ENCODE data around the gene MBOAT2. TPM values are rescaled to one million over a fixed set of nuclear protein-coding genes. Genes with fewer than 3 reads are reported as not detected.

The MBOAT2 gene
- total and polyA plus RNA-seq, 2 experiments from 2014 or later: 15.9 to 22.7 TPM

DNA sequence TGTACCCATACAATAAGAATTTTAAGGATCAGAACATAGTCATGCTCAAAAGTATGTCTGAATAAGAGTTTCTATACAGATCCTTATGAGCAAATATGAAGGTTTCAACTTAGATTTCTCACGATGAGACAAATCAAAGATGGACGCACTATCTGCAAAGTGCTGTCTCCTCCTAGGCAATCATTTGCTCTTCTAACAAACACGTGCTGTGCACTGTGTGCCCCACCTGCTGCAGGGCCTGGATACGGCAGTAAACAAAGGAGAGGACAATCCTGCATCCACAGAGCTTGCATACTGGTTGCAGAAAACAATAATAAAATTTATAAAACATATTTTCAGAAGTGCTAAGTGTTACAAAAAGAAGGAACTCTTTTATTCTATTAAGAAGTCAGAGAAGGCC, 126.2 kb downstream of the MBOAT2 start:
- Histone ChIP-seq H3K4me2 (no peak overlapping the region), H3K27ac (ENCODE audit: low read depth) (no peak overlapping the region), H3F3A (replicated peaks; ENCODE audit: low read depth) (no peaks in the 10 kb centered on the region), H3K36me3 (ENCODE audit: insufficient read depth) (no peaks in the 10 kb centered on the region), H3K79me2 (replicated peaks; ENCODE audit: insufficient read depth) (no peaks in the 10 kb centered on the region), H3K27me3 (ENCODE audit: insufficient read depth) (no peaks in the 10 kb centered on the region), H3K4me3 (no peak overlapping the region), H3K4me1 (ENCODE audit: insufficient read depth) (no peaks in the 10 kb centered on the region), H3K9me2 (ENCODE audit: insufficient read depth) (no peaks in the 10 kb centered on the region), H2AFZ (no peak overlapping the region), H4K20me1 (replicated peaks; ENCODE audit: insufficient read depth) (no peaks in the 10 kb centered on the region)
- Mint-ChIP-seq H3K36me3 (ENCODE audit: low read depth) (no peaks in the 10 kb centered on the region; the same call in 2 of the 3 replicates), H3K4me1 (peaks cover 6% of the 10 kb centered on the region), H3K27me3 (ENCODE audit: insufficient read depth, low read depth, poor library complexity) (peaks cover 2% of the 10 kb centered on the region), H3K4me3 (no peak overlapping the region; the same call in 2 of the 3 replicates), H3K27ac (no peak overlapping the region), H3K9me3 (no peaks in the 10 kb centered on the region)
- ATAC-seq: no peak
- no peak for DNase-seq (ENCODE audit: low spot score)
- TF ChIP-seq POLR2AphosphoS5 (IDR thresholded peaks at IDR 0.05; ENCODE audit: low read depth): no peak
- TF ChIP-seq, protein P1, sequence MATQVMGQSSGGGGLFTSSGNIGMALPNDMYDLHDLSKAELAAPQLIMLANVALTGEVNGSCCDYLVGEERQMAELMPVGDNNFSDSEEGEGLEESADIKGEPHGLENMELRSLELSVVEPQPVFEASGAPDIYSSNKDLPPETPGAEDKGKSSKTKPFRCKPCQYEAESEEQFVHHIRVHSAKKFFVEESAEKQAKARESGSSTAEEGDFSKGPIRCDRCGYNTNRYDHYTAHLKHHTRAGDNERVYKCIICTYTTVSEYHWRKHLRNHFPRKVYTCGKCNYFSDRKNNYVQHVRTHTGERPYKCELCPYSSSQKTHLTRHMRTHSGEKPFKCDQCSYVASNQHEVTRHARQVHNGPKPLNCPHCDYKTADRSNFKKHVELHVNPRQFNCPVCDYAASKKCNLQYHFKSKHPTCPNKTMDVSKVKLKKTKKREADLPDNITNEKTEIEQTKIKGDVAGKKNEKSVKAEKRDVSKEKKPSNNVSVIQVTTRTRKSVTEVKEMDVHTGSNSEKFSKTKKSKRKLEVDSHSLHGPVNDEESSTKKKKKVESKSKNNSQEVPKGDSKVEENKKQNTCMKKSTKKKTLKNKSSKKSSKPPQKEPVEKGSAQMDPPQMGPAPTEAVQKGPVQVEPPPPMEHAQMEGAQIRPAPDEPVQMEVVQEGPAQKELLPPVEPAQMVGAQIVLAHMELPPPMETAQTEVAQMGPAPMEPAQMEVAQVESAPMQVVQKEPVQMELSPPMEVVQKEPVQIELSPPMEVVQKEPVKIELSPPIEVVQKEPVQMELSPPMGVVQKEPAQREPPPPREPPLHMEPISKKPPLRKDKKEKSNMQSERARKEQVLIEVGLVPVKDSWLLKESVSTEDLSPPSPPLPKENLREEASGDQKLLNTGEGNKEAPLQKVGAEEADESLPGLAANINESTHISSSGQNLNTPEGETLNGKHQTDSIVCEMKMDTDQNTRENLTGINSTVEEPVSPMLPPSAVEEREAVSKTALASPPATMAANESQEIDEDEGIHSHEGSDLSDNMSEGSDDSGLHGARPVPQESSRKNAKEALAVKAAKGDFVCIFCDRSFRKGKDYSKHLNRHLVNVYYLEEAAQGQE (IDR thresholded peaks at IDR 0.05; ENCODE audit: unreplicated experiment): no peak
- no peak for TF ChIP-seq ZNF114 (CRISPR knock-in tag; IDR thresholded peaks at IDR 0.05)
- no peak for TF ChIP-seq ZNF331 (CRISPR knock-in tag; IDR thresholded peaks at IDR 0.05; ENCODE audit: low read depth)
- TF ChIP-seq, protein P2, sequence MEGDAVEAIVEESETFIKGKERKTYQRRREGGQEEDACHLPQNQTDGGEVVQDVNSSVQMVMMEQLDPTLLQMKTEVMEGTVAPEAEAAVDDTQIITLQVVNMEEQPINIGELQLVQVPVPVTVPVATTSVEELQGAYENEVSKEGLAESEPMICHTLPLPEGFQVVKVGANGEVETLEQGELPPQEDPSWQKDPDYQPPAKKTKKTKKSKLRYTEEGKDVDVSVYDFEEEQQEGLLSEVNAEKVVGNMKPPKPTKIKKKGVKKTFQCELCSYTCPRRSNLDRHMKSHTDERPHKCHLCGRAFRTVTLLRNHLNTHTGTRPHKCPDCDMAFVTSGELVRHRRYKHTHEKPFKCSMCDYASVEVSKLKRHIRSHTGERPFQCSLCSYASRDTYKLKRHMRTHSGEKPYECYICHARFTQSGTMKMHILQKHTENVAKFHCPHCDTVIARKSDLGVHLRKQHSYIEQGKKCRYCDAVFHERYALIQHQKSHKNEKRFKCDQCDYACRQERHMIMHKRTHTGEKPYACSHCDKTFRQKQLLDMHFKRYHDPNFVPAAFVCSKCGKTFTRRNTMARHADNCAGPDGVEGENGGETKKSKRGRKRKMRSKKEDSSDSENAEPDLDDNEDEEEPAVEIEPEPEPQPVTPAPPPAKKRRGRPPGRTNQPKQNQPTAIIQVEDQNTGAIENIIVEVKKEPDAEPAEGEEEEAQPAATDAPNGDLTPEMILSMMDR (conservative IDR thresholded peaks at IDR 0.05; ENCODE audit: low read depth in 2 of 2): no peak
- no peak for TF ChIP-seq EZH2phosphoT487 (IDR thresholded peaks at IDR 0.05; ENCODE audit: unreplicated experiment)

DNA sequence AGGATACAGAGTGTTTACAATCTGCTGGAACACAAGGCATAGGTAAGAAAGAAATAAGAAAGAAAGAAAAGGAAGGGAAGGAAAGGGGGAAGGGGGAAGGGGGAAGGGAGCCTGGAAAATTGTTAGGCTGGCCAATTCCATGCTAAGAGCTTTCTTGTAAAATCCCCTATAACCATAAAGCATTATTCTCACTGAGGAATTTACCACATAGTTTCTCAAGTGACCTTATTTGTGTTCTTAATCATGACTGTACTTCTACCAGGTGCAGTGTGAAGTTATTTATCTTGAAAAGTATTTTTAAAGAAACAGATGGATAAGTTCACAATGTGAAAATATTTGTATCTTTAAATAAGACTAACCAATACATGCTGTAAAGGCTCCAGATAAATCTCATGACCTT, 126.9 kb downstream of the MBOAT2 start:
- no peaks in the 10 kb centered on the region for H3K36me3 ChIP-seq (ENCODE audit: insufficient read depth)
- no peak overlapping the region for H3K4me2 ChIP-seq
- no peaks in the 10 kb centered on the region for H4K20me1 ChIP-seq (replicated peaks; ENCODE audit: insufficient read depth)
- peaks cover 6% of the 10 kb centered on the region for H3K4me1 Mint-ChIP-seq
- no peaks in the 10 kb centered on the region for H3K9me2 ChIP-seq (ENCODE audit: insufficient read depth)
- no peak overlapping the region for H3K27ac Mint-ChIP-seq
- H3K27me3 Mint-ChIP-seq (ENCODE audit: insufficient read depth, low read depth, poor library complexity): peaks cover 2% of the 10 kb centered on the region
- H3K27ac ChIP-seq (ENCODE audit: low read depth): no peak overlapping the region
- H3K79me2 ChIP-seq (replicated peaks; ENCODE audit: insufficient read depth): no peaks in the 10 kb centered on the region
- no peaks in the 10 kb centered on the region for H3F3A ChIP-seq (replicated peaks; ENCODE audit: low read depth)
- no peak for DNase-seq (ENCODE audit: low spot score)
- H3K4me3 Mint-ChIP-seq: no peak overlapping the region
- H3K9me3 Mint-ChIP-seq: no peaks in the 10 kb centered on the region
- no peak overlapping the region for H3K4me3 ChIP-seq
- no peak overlapping the region for H2AFZ ChIP-seq
- no peaks in the 10 kb centered on the region for H3K4me1 ChIP-seq (ENCODE audit: insufficient read depth)
- TF ChIP-seq CREB1 (CRISPR knock-in tag; IDR thresholded peaks at IDR 0.05; ENCODE audit: low read depth) (no peak), JUNB (IDR thresholded peaks at IDR 0.05; ENCODE audit: unreplicated experiment) (no peak), STAT1 (IDR thresholded peaks at IDR 0.05; ENCODE audit: unreplicated experiment) (no peak), POLR2AphosphoS5 (IDR thresholded peaks at IDR 0.05; ENCODE audit: low read depth) (no peak)
- TF ChIP-seq, protein P3, sequence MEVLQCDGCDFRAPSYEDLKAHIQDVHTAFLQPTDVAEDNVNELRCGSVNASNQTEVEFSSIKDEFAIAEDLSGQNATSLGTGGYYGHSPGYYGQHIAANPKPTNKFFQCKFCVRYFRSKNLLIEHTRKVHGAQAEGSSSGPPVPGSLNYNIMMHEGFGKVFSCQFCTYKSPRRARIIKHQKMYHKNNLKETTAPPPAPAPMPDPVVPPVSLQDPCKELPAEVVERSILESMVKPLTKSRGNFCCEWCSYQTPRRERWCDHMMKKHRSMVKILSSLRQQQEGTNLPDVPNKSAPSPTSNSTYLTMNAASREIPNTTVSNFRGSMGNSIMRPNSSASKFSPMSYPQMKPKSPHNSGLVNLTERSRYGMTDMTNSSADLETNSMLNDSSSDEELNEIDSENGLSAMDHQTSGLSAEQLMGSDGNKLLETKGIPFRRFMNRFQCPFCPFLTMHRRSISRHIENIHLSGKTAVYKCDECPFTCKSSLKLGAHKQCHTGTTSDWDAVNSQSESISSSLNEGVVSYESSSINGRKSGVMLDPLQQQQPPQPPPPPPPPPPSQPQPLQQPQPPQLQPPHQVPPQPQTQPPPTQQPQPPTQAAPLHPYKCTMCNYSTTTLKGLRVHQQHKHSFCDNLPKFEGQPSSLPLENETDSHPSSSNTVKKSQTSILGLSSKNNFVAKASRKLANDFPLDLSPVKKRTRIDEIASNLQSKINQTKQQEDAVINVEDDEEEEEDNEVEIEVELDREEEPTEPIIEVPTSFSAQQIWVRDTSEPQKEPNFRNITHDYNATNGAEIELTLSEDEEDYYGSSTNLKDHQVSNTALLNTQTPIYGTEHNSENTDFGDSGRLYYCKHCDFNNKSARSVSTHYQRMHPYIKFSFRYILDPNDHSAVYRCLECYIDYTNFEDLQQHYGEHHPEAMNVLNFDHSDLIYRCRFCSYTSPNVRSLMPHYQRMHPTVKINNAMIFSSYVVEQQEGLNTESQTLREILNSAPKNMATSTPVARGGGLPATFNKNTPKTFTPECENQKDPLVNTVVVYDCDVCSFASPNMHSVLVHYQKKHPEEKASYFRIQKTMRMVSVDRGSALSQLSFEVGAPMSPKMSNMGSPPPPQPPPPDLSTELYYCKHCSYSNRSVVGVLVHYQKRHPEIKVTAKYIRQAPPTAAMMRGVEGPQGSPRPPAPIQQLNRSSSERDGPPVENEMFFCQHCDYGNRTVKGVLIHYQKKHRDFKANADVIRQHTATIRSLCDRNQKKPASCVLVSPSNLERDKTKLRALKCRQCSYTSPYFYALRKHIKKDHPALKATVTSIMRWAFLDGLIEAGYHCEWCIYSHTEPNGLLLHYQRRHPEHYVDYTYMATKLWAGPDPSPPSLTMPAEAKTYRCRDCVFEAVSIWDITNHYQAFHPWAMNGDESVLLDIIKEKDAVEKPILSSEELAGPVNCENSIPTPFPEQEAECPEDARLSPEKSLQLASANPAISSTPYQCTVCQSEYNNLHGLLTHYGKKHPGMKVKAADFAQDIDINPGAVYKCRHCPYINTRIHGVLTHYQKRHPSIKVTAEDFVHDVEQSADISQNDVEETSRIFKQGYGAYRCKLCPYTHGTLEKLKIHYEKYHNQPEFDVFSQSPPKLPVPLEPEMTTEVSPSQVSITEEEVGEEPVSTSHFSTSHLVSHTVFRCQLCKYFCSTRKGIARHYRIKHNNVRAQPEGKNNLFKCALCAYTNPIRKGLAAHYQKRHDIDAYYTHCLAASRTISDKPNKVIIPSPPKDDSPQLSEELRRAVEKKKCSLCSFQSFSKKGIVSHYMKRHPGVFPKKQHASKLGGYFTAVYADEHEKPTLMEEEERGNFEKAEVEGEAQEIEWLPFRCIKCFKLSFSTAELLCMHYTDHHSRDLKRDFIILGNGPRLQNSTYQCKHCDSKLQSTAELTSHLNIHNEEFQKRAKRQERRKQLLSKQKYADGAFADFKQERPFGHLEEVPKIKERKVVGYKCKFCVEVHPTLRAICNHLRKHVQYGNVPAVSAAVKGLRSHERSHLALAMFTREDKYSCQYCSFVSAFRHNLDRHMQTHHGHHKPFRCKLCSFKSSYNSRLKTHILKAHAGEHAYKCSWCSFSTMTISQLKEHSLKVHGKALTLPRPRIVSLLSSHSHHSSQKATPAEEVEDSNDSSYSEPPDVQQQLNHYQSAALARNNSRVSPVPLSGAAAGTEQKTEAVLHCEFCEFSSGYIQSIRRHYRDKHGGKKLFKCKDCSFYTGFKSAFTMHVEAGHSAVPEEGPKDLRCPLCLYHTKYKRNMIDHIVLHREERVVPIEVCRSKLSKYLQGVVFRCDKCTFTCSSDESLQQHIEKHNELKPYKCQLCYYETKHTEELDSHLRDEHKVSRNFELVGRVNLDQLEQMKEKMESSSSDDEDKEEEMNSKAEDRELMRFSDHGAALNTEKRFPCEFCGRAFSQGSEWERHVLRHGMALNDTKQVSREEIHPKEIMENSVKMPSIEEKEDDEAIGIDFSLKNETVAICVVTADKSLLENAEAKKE (CRISPR knock-in tag; IDR thresholded peaks at IDR 0.05): no peak
- no peaks in the 10 kb centered on the region for H3K27me3 ChIP-seq (ENCODE audit: insufficient read depth)
- H3K36me3 Mint-ChIP-seq (ENCODE audit: low read depth): no peaks in the 10 kb centered on the region; the same call in 2 of the 3 replicates
- ATAC-seq: no peak

Data from GM23338 (cell line).